ENCODE data around the gene ACP4. TPM values are rescaled to one million over a fixed set of nuclear protein-coding genes. Genes with fewer than 3 reads are reported as not detected.

The ACP4 gene
- total and polyA plus RNA-seq, 2 of the 13 experiments (the other 11 are each of a cell fraction or from before 2014, with no cell fraction given), result 0.08 TPM; not detected in 1

DNA sequence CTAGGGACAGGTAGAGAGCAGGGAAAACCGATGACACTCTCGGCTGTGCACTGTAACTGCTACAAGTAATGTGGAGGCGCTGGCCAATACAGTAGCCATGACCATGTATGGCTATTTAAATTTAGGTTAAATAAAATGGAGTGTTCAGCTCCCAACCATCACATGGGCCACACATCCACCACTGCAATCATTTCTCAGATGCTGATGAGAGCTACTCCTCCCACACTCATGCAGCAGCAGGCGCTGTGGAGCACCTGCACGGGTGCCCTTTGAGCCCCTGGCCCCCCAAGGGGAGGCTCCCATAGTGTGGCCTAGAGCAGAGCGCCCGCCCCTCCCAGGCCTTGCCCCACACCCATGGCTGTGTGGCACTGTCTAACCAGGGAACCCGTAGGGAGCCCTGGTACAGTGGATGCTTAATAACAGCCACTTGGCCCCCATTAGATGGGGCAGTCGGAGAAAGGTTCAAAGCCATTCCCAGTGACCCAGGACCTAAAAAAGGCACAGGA, 6.0 kb downstream of the ACP4 start (continued):
- TF ChIP-seq, protein P1, sequence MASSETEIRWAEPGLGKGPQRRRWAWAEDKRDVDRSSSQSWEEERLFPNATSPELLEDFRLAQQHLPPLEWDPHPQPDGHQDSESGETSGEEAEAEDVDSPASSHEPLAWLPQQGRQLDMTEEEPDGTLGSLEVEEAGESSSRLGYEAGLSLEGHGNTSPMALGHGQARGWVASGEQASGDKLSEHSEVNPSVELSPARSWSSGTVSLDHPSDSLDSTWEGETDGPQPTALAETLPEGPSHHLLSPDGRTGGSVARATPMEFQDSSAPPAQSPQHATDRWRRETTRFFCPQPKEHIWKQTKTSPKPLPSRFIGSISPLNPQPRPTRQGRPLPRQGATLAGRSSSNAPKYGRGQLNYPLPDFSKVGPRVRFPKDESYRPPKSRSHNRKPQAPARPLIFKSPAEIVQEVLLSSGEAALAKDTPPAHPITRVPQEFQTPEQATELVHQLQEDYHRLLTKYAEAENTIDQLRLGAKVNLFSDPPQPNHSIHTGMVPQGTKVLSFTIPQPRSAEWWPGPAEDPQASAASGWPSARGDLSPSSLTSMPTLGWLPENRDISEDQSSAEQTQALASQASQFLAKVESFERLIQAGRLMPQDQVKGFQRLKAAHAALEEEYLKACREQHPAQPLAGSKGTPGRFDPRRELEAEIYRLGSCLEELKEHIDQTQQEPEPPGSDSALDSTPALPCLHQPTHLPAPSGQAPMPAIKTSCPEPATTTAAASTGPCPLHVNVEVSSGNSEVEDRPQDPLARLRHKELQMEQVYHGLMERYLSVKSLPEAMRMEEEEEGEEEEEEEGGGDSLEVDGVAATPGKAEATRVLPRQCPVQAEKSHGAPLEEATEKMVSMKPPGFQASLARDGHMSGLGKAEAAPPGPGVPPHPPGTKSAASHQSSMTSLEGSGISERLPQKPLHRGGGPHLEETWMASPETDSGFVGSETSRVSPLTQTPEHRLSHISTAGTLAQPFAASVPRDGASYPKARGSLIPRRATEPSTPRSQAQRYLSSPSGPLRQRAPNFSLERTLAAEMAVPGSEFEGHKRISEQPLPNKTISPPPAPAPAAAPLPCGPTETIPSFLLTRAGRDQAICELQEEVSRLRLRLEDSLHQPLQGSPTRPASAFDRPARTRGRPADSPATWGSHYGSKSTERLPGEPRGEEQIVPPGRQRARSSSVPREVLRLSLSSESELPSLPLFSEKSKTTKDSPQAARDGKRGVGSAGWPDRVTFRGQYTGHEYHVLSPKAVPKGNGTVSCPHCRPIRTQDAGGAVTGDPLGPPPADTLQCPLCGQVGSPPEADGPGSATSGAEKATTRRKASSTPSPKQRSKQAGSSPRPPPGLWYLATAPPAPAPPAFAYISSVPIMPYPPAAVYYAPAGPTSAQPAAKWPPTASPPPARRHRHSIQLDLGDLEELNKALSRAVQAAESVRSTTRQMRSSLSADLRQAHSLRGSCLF (CRISPR knock-in tag; IDR thresholded peaks at IDR 0.05; ENCODE audit: borderline replicate concordance), result no peak
- TF ChIP-seq, protein P2, sequence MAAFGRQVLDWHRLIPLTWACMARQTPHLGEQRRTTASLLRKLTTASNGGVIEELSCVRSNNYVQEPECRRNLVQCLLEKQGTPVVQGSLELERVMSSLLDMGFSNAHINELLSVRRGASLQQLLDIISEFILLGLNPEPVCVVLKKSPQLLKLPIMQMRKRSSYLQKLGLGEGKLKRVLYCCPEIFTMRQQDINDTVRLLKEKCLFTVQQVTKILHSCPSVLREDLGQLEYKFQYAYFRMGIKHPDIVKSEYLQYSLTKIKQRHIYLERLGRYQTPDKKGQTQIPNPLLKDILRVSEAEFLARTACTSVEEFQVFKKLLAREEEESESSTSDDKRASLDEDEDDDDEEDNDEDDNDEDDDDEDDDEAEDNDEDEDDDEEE (CRISPR knock-in tag; IDR thresholded peaks at IDR 0.05), result no peak
- TF ChIP-seq ZNF780A (CRISPR knock-in tag; IDR thresholded peaks at IDR 0.05) (no peak), PAF1 (CRISPR knock-in tag; IDR thresholded peaks at IDR 0.05) (no peak), MBNL3 (CRISPR knock-in tag; conservative IDR thresholded peaks at IDR 0.05) (no peak), ZFP62 (CRISPR knock-in tag; IDR thresholded peaks at IDR 0.05) (no peak), GATA4 (IDR thresholded peaks at IDR 0.05; ENCODE audit: borderline replicate concordance, low read depth) (no peak), MTA3 (CRISPR knock-in tag; IDR thresholded peaks at IDR 0.05) (no peak), ZNF331 (CRISPR knock-in tag; IDR thresholded peaks at IDR 0.05) (no peak), ZNF713 (CRISPR knock-in tag; IDR thresholded peaks at IDR 0.05) (no peak), SETDB1 (CRISPR knock-in tag; IDR thresholded peaks at IDR 0.05; ENCODE audit: borderline replicate concordance) (no peak)
- TF ChIP-seq, protein P3, sequence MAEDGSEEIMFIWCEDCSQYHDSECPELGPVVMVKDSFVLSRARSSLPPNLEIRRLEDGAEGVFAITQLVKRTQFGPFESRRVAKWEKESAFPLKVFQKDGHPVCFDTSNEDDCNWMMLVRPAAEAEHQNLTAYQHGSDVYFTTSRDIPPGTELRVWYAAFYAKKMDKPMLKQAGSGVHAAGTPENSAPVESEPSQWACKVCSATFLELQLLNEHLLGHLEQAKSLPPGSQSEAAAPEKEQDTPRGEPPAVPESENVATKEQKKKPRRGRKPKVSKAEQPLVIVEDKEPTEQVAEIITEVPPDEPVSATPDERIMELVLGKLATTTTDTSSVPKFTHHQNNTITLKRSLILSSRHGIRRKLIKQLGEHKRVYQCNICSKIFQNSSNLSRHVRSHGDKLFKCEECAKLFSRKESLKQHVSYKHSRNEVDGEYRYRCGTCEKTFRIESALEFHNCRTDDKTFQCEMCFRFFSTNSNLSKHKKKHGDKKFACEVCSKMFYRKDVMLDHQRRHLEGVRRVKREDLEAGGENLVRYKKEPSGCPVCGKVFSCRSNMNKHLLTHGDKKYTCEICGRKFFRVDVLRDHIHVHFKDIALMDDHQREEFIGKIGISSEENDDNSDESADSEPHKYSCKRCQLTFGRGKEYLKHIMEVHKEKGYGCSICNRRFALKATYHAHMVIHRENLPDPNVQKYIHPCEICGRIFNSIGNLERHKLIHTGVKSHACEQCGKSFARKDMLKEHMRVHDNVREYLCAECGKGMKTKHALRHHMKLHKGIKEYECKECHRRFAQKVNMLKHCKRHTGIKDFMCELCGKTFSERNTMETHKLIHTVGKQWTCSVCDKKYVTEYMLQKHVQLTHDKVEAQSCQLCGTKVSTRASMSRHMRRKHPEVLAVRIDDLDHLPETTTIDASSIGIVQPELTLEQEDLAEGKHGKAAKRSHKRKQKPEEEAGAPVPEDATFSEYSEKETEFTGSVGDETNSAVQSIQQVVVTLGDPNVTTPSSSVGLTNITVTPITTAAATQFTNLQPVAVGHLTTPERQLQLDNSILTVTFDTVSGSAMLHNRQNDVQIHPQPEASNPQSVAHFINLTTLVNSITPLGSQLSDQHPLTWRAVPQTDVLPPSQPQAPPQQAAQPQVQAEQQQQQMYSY (CRISPR knock-in tag; IDR thresholded peaks at IDR 0.05), result no peak
- TF ChIP-seq, protein P4, sequence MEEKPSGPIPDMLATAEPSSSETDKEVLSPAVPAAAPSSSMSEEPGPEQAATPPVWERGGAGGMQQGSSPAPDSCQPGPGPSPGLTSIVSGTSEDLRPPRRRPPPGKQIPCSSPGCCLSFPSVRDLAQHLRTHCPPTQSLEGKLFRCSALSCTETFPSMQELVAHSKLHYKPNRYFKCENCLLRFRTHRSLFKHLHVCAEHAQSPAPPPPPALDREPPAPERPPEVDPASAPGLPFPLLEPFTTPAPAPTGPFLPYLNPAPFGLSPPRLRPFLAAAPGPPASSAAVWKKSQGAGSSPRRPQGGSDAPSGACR (CRISPR knock-in tag; IDR thresholded peaks at IDR 0.05), result no peak
- TF ChIP-seq, protein P5, sequence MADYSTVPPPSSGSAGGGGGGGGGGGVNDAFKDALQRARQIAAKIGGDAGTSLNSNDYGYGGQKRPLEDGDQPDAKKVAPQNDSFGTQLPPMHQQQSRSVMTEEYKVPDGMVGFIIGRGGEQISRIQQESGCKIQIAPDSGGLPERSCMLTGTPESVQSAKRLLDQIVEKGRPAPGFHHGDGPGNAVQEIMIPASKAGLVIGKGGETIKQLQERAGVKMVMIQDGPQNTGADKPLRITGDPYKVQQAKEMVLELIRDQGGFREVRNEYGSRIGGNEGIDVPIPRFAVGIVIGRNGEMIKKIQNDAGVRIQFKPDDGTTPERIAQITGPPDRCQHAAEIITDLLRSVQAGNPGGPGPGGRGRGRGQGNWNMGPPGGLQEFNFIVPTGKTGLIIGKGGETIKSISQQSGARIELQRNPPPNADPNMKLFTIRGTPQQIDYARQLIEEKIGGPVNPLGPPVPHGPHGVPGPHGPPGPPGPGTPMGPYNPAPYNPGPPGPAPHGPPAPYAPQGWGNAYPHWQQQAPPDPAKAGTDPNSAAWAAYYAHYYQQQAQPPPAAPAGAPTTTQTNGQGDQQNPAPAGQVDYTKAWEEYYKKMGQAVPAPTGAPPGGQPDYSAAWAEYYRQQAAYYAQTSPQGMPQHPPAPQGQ (CRISPR knock-in tag; IDR thresholded peaks at IDR 0.05; ENCODE audit: borderline replicate concordance), result no peak
- TF ChIP-seq, protein P6, sequence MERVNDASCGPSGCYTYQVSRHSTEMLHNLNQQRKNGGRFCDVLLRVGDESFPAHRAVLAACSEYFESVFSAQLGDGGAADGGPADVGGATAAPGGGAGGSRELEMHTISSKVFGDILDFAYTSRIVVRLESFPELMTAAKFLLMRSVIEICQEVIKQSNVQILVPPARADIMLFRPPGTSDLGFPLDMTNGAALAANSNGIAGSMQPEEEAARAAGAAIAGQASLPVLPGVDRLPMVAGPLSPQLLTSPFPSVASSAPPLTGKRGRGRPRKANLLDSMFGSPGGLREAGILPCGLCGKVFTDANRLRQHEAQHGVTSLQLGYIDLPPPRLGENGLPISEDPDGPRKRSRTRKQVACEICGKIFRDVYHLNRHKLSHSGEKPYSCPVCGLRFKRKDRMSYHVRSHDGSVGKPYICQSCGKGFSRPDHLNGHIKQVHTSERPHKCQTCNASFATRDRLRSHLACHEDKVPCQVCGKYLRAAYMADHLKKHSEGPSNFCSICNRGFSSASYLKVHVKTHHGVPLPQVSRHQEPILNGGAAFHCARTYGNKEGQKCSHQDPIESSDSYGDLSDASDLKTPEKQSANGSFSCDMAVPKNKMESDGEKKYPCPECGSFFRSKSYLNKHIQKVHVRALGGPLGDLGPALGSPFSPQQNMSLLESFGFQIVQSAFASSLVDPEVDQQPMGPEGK (CRISPR knock-in tag; IDR thresholded peaks at IDR 0.05), result peak; percentile 69

Data from HepG2 (cell line).